IMR-90 (cell line): Measurements from ENCODE around the gene FAF2.

Source experiments
- BHLHE40 ChIP-seq: fragments of 150-350 bp; IDR thresholded peaks from 2 replicates; pipeline ENCODE4 v1.6.1; 2016; ENCODE audit warnings: mild to moderate bottlenecking, low read depth, low read length
- CTCF ChIP-seq: conservative IDR thresholded peaks from 2 replicates; pipeline ENCODE4 v1.5.1; 2012; ENCODE audit warnings: mild to moderate bottlenecking, low read depth, low read length, improper control_type of control experiment
- ELK1 ChIP-seq: fragments of 150-350 bp; IDR thresholded peaks from 2 replicates; pipeline ENCODE4 v1.6.1; 2016; ENCODE audit warnings: low read depth, mild to moderate bottlenecking, low read length, moderate library complexity, borderline replicate concordance
- FOS ChIP-seq: fragments of 150-350 bp; IDR thresholded peaks from 2 replicates; pipeline ENCODE4 v1.6.1; 2016; ENCODE audit warnings: low read depth, low read length
- MAFK ChIP-seq: IDR thresholded peaks from 2 replicates; pipeline ENCODE4 v1.6.1; 2012; ENCODE audit warnings: low read depth, low read length, improper control_type of control experiment
- MXI1 ChIP-seq: IDR thresholded peaks from 2 replicates; pipeline ENCODE4 v1.6.1; 2012; ENCODE audit warnings: low read depth, mild to moderate bottlenecking, low read length, moderate library complexity, borderline replicate concordance
- POLR2A ChIP-seq: IDR thresholded peaks from 2 replicates; pipeline ENCODE4 v1.6.1; 2012; ENCODE audit warnings: mild to moderate bottlenecking, low read depth, low read length
- RAD21 ChIP-seq: IDR thresholded peaks from 2 replicates; pipeline ENCODE4 v1.6.1; 2012; ENCODE audit warnings: low read length, improper control_type of control experiment
- RCOR1 ChIP-seq: IDR thresholded peaks from 2 replicates; pipeline ENCODE4 v1.6.1; 2012; ENCODE audit warnings: mild to moderate bottlenecking, low read length, improper control_type of control experiment; ENCODE audit not compliant: insufficient replicate concordance
- RFX5 ChIP-seq: IDR thresholded peaks from 2 replicates; pipeline ENCODE4 v1.8.0; 2012; ENCODE audit warnings: low read depth, mild to moderate bottlenecking, low read length, moderate library complexity
- SMC3 ChIP-seq: fragments of 150-350 bp; IDR thresholded peaks from 2 replicates; pipeline ENCODE4 v1.6.1; 2016; ENCODE audit warnings: low read depth, mild to moderate bottlenecking, antibody characterized with exemption, low read length, moderate library complexity
- USF2 ChIP-seq: fragments of 150-350 bp; IDR thresholded peaks from 2 replicates; pipeline ENCODE4 v1.6.1; 2017; ENCODE audit warnings: mild to moderate bottlenecking, antibody characterized with exemption, low read length, low read depth

- TF ChIP-seq SMC3, result no peak
- TF ChIP-seq CTCF, result no peak
- no peak for TF ChIP-seq POLR2A
- TF ChIP-seq FOS, result no peak
- no peak for TF ChIP-seq RFX5
- TF ChIP-seq BHLHE40, result no peak
- no peak for TF ChIP-seq RAD21
- TF ChIP-seq MXI1, result no peak
- no peak for TF ChIP-seq RCOR1
- no peak for TF ChIP-seq ELK1
- TF ChIP-seq MAFK, result no peak
- TF ChIP-seq USF2, result no peak
Measured at GRCh38 chr5:176515396-176515795, 67.2 kb downstream of the FAF2 start.
